Parathyroid adenoma (tissue), 2 donors: Measurements from ENCODE around the gene LPP.

Source experiments
- H2AFZ ChIP-seq: fragments of 300-600 bp; sonication (generic); one replicate; pipeline ENCODE4 v1.7.0; 2017; ENCODE audit warnings: antibody characterized with exemption, mild to moderate bottlenecking
- H3K27ac ChIP-seq: fragments of 300-600 bp; sonication (generic); one replicate; pipeline ENCODE4 v1.7.0; 2017
- H3K27me3 ChIP-seq: fragments of 300-600 bp; sonication (generic); one replicate; pipeline ENCODE4 v1.7.0; 2017; ENCODE audit warnings: low read length; ENCODE audit not compliant: control insufficient read depth, insufficient read depth
- H3K36me3 ChIP-seq: fragments of 300-600 bp; sonication (generic); one replicate; pipeline ENCODE4 v1.7.0; 2017; ENCODE audit warnings: low read length; ENCODE audit not compliant: control insufficient read depth, insufficient read depth
- H3K4me1 ChIP-seq: fragments of 300-600 bp; sonication (generic); one replicate; pipeline ENCODE4 v1.7.0; 2017; ENCODE audit warnings: control low read depth
- H3K4me2 ChIP-seq: fragments of 300-600 bp; sonication (generic); one replicate; pipeline ENCODE4 v1.7.0; 2017; ENCODE audit warnings: low read length
- H3K4me3 ChIP-seq: fragments of 300-600 bp; sonication (generic); one replicate; pipeline ENCODE4 v1.7.0; 2017; ENCODE audit warnings: low read depth, low read length
- H3K79me2 ChIP-seq: fragments of 300-600 bp; sonication (generic); one replicate; pipeline ENCODE4 v1.7.0; 2017; ENCODE audit warnings: control low read depth
- H3K9ac ChIP-seq: fragments of 300-600 bp; sonication (generic); one replicate; pipeline ENCODE4 v1.7.0; 2017; ENCODE audit warnings: mild to moderate bottlenecking
- H3K9me3 ChIP-seq: fragments of 300-600 bp; sonication (generic); one replicate; pipeline ENCODE4 v1.7.0; 2017; ENCODE audit warnings: low read length; ENCODE audit not compliant: control insufficient read depth
- TF ChIP-seq, protein P1 (sequence below): fragments of 300-600 bp; sonication (generic); IDR thresholded peaks from one replicate; pipeline ENCODE4 v1.7.0; 2017; ENCODE audit warnings: antibody characterized with exemption, mild to moderate bottlenecking
- donor health status: primary hyperparathyroidism.

LPP gene

GRCh38 chr3:188473045-188473444 lies 319.1 kb downstream of the LPP start:
- H2AFZ ChIP-seq, result no peak overlapping the region
- H3K36me3 ChIP-seq, result no peaks in the 10 kb centered on the region
- H3K27ac ChIP-seq, result no peak overlapping the region
- no peaks in the 10 kb centered on the region for H3K79me2 ChIP-seq
- no peak overlapping the region for H3K9ac ChIP-seq
- H3K27me3 ChIP-seq, result no peaks in the 10 kb centered on the region
- TF ChIP-seq, protein P1, sequence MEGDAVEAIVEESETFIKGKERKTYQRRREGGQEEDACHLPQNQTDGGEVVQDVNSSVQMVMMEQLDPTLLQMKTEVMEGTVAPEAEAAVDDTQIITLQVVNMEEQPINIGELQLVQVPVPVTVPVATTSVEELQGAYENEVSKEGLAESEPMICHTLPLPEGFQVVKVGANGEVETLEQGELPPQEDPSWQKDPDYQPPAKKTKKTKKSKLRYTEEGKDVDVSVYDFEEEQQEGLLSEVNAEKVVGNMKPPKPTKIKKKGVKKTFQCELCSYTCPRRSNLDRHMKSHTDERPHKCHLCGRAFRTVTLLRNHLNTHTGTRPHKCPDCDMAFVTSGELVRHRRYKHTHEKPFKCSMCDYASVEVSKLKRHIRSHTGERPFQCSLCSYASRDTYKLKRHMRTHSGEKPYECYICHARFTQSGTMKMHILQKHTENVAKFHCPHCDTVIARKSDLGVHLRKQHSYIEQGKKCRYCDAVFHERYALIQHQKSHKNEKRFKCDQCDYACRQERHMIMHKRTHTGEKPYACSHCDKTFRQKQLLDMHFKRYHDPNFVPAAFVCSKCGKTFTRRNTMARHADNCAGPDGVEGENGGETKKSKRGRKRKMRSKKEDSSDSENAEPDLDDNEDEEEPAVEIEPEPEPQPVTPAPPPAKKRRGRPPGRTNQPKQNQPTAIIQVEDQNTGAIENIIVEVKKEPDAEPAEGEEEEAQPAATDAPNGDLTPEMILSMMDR, result no peak
- H3K4me2 ChIP-seq, result no peak overlapping the region
- H3K9me3 ChIP-seq, result no peaks in the 10 kb centered on the region
- peaks cover 6% of the 10 kb centered on the region for H3K4me1 ChIP-seq
- no peak overlapping the region for H3K4me3 ChIP-seq

DNA sequence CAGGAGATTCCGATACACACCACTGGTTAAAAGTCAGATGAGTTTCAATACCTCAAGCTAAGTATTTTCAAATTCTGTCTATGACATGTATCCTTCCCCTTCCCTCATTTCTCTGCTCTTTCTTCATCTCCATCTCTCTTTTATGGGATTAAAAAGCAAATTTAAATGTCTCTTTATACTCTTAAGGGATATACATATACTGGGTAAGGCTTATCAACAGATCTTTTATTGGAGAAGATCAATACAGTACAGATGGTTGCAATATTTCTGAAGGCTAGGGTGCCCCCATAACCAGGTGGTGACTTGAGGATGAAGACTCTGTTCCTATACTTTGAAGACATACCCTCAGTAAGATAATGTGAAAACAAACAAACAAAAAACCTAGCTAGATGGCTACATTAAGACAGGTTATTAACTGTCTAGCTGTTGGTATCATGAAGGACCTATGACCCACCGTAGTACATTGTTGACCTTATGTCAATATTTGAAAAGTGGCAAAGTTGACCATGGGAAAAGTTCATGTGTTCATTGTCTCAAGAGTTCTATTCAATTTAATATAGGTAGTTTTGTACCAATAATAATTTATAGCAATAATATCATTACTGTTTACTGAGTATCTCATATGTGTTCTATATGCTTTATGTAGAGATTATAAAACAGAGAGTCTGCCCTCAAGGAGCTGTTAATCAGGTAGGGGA lies 319.8 kb downstream of the LPP start:
- H3K4me3 ChIP-seq, result no peak overlapping the region

DNA sequence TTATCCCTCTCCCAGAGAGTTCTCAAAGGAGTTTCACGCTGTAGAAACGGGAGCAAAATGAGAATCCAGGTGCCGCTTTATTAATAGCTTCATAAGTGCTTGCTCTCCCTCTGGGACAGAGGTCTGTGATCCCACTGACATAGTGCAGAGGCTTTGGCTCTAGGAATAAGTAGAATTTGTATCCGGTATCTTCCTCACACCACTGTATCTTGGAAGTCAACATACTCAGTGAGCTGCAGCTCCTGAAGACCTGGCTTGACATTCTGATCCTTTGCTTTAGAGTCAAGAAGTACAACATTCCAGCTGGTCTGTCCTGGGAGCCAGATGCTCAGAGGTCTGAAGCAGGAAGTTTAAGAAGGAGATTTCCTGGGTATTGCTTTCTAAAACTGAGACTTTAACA lies 323.0 kb downstream of the LPP start:
- H2AFZ ChIP-seq, result no peak overlapping the region
- H3K27me3 ChIP-seq, result no peaks in the 10 kb centered on the region
- no peaks in the 10 kb centered on the region for H3K79me2 ChIP-seq
- H3K9ac ChIP-seq, result no peak overlapping the region
- H3K27ac ChIP-seq, result no peak overlapping the region
- H3K4me3 ChIP-seq, result no peak overlapping the region
- no peaks in the 10 kb centered on the region for H3K36me3 ChIP-seq
- H3K4me1 ChIP-seq, result peaks cover 3% of the 10 kb centered on the region
- H3K4me2 ChIP-seq, result no peak overlapping the region
- H3K9me3 ChIP-seq, result no peaks in the 10 kb centered on the region
- TF ChIP-seq, protein P1, result no peak

More for the DNA sequence above, 319.8 kb downstream of the LPP start:
- H2AFZ ChIP-seq, result no peak overlapping the region
- H3K27ac ChIP-seq, result no peak overlapping the region
- no peak overlapping the region for H3K4me2 ChIP-seq
- no peak overlapping the region for H3K9ac ChIP-seq
- H3K79me2 ChIP-seq, result no peaks in the 10 kb centered on the region
- no peaks in the 10 kb centered on the region for H3K36me3 ChIP-seq
- H3K9me3 ChIP-seq, result no peaks in the 10 kb centered on the region
- no peaks in the 10 kb centered on the region for H3K27me3 ChIP-seq
- TF ChIP-seq, protein P1, result no peak
- H3K4me1 ChIP-seq, result peaks cover 6% of the 10 kb centered on the region

DNA sequence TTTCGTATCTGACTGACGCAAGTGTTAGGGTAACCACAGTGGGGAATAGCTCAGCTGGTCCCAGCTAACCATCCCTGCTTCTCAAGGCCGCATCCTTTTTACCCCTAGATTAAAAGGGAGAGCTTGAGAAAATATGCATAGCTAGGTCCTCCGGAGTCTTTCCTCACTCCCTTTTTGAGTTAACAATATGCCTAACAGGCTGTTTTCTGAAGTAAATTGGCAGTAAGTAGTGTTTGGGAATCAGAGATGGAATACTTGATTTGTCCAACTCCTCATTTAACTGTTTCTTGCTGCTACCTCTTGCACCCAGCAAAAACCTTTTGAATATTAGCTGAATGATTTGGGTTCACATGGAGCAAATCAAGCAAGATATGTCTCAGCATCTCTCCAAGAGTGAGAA lies 326.1 kb downstream of the LPP start:
- H2AFZ ChIP-seq, result no peak overlapping the region
- H3K4me2 ChIP-seq, result no peak overlapping the region
- no peaks in the 10 kb centered on the region for H3K36me3 ChIP-seq
- no peak overlapping the region for H3K4me3 ChIP-seq
- TF ChIP-seq, protein P1, result no peak
- H3K9ac ChIP-seq, result no peak overlapping the region
- no peaks in the 10 kb centered on the region for H3K4me1 ChIP-seq
- no peaks in the 10 kb centered on the region for H3K27me3 ChIP-seq
- H3K79me2 ChIP-seq, result no peaks in the 10 kb centered on the region
- no peaks in the 10 kb centered on the region for H3K9me3 ChIP-seq
- no peak overlapping the region for H3K27ac ChIP-seq

GRCh38 chr3:188482929-188483328 lies 329.0 kb downstream of the LPP start:
- H3K36me3 ChIP-seq, result no peaks in the 10 kb centered on the region
- no peak overlapping the region for H3K9ac ChIP-seq
- H3K4me2 ChIP-seq, result no peak overlapping the region
- no peaks in the 10 kb centered on the region for H3K9me3 ChIP-seq
- H2AFZ ChIP-seq, result no peak overlapping the region
- H3K4me3 ChIP-seq, result no peak overlapping the region
- H3K4me1 ChIP-seq, result no peaks in the 10 kb centered on the region
- H3K27me3 ChIP-seq, result no peaks in the 10 kb centered on the region
- no peaks in the 10 kb centered on the region for H3K79me2 ChIP-seq
- no peak overlapping the region for H3K27ac ChIP-seq
- TF ChIP-seq, protein P1, result no peak
